H1 (cell line): Measurements from ENCODE around the gene TCN2. TPM values are rescaled to one million over a fixed set of nuclear protein-coding genes. Genes with fewer than 3 reads are reported as not detected.

Experiments
- ATF3 ChIP-seq: IDR thresholded peaks from 2 replicates; pipeline ENCODE4 v1.6.1; 2011; ENCODE audit warnings: low read depth, mild to moderate bottlenecking, low read length; ENCODE audit not compliant: insufficient read depth
- KDM4A ChIP-seq: IDR thresholded peaks from one replicate; pipeline ENCODE4 v1.7.1; 2012; ENCODE audit warnings: low read depth, mild to moderate bottlenecking, moderate library complexity, low read length, inconsistent platforms; ENCODE audit not compliant: severe bottlenecking
- polyA plus RNA-seq, 7 experiments: library from polyadenylated mRNA; depleted of rRNA in 3 of 7; stranded (reverse) in 5 of 7; unstranded in 2 of 7; fragments of >200 nt in 5 of 7; fragments of 200-250 nt in 2 of 7; gene quantifications; 1 replicate in 5 of 7; 2 replicates in 1 of 7; 4 replicates in 1 of 7; pipeline versions ENCODE4 v1.2.1 to v1.2.3, GENCODE V29; 2011 to 2013; ENCODE audit warnings: missing spikeins in 2 of 7, mixed read lengths in 2 of 7
- total RNA-seq: library from RNA; stranded (reverse); fragmentation: NEBNext Ultra II Directional; extraction: Animal tissue kit (Norgen Biotek cat#: 25700); gene quantifications from 2 replicates; pipeline ENCODE4 v1.2.1, GENCODE V29; 2021

Gene TCN2
- total and polyA plus RNA-seq, 2 of the 8 experiments (the other 6 are each of a cell fraction or from before 2014, with no cell fraction given): 30.0 to 87.8 TPM

GRCh38 chr22:30598986-30599385 is 8.0 kb upstream of the TCN2 start (continued):
- TF ChIP-seq ATF3: no peak
- TF ChIP-seq KDM4A: no peak
- TF ChIP-seq, all 59 proteins: peak for 0
